Activated CD4-positive, alpha-beta memory T cell treated with anti-CD3 and anti-CD28 coated beads, Interleukin-2, amount 10 ng/mL, durations not matched to agents 7 days and 5 days (primary cell): ENCODE measurements around the gene ELP1. TPM values are rescaled to one million over a fixed set of nuclear protein-coding genes. Genes with fewer than 3 reads are reported as not detected.
"Not testable (repeated sequence)": the region's sequence is repeated elsewhere in the genome, so short reads cannot be mapped to it uniquely, and the experiment has no call there.

Experiments used
- CTCF ChIA-PET: fragments of 350-600 bp; sonication (Branson Sonifier 250); formaldehyde crosslinking; loops from one replicate; lab custom pipeline; 2021; ENCODE audit warnings: antibody characterized with exemption, inconsistent platforms; lab: Charles Lee
- POLR2A ChIA-PET: fragments of 350-600 bp; sonication (Branson Sonifier 250); formaldehyde crosslinking; loops from one replicate; lab custom pipeline; 2021; ENCODE audit warnings: antibody characterized with exemption; lab: Charles Lee
- DNase-seq: peaks from one replicate; pipeline ENCODE4 v3.0.0-alpha.2; 2020
- H3K27ac Mint-ChIP-seq: one replicate; pipeline ENCODE4 v1.8.0; 2021; ENCODE audit warnings: mild to moderate bottlenecking, mixed read lengths
- H3K27me3 Mint-ChIP-seq: one replicate; pipeline ENCODE4 v1.8.0; 2021; ENCODE audit warnings: mixed read lengths
- H3K36me3 Mint-ChIP-seq: one replicate; pipeline ENCODE4 v1.8.0; 2021; ENCODE audit warnings: low read depth, mixed read lengths
- H3K4me1 Mint-ChIP-seq: one replicate; pipeline ENCODE4 v1.8.0; 2021; ENCODE audit warnings: mixed read lengths
- H3K4me3 Mint-ChIP-seq: one replicate; pipeline ENCODE4 v1.8.0; 2021; ENCODE audit warnings: mild to moderate bottlenecking, mixed read lengths
- H3K9me3 Mint-ChIP-seq: one replicate; pipeline ENCODE4 v1.8.0; 2021; ENCODE audit warnings: mixed read lengths
- total RNA-seq, 2 experiments: library from RNA; stranded (reverse); gene quantifications; one replicate each; pipeline ENCODE4 v1.2.3, GENCODE V29; 2021

The ELP1 gene
- total RNA-seq, 2 experiments from 2014 or later = 19.9 to 21.6 TPM

DNA sequence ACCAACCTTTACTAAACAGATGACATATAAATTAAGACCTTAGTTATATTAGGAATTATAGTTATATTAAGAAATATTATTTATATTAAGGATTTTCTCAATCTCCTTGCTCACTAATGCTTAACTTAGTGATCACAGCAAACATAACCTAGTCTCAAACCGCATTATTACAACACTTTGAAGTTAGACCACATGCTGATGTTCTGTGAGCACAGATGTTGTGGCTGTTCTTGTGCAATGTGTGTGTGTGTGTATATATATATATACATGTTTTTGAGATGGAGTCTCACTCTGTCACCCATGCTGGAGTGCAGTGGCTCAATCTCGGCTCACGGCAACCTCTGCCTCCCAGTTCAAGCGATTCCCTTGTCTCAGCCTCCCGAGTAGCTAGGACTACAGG is 20.5 kb downstream of the ELP1 start:
- no peak overlapping the region for H3K27ac Mint-ChIP-seq
- CTCF ChIA-PET = no interaction called here
- POLR2A ChIA-PET = no interaction called here
- peaks cover 13% of the 10 kb centered on the region for H3K4me1 Mint-ChIP-seq
- H3K4me3 Mint-ChIP-seq = no peak overlapping the region
- H3K36me3 Mint-ChIP-seq = peaks cover 39% of the 10 kb centered on the region
- no peak for DNase-seq
- H3K9me3 Mint-ChIP-seq = no peaks in the 10 kb centered on the region
- H3K27me3 Mint-ChIP-seq = no peaks in the 10 kb centered on the region

GRCh38 chr9:108911820-108912219 is 22.1 kb downstream of the ELP1 start:
- Mint-ChIP-seq H3K27me3 (no peaks in the 10 kb centered on the region), H3K27ac (peak overlapping the region; percentile 7), H3K36me3 (peaks cover 41% of the 10 kb centered on the region), H3K4me1 (peaks cover 13% of the 10 kb centered on the region), H3K4me3 (no peak overlapping the region), H3K9me3 (no peaks in the 10 kb centered on the region)
- CTCF ChIA-PET = no interaction called here
- no peak for DNase-seq
- POLR2A ChIA-PET = no interaction called here

- H3K36me3 Mint-ChIP-seq = peaks cover 41% of the 10 kb centered on the region
- H3K27me3 Mint-ChIP-seq = no peaks in the 10 kb centered on the region
- ChIA-PET CTCF (interaction anchor here (1.8 kb wide), 1 partner anchor 13 kb away, joined by 4 read pairs; no protein-coding TSS in a partner anchor), POLR2A (no interaction called here)
- DNase-seq = no peak
- H3K4me3 Mint-ChIP-seq = no peak overlapping the region
- H3K27ac Mint-ChIP-seq = no peak overlapping the region
- peaks cover 13% of the 10 kb centered on the region for H3K4me1 Mint-ChIP-seq
- H3K9me3 Mint-ChIP-seq = no peaks in the 10 kb centered on the region
Observed at GRCh38 chr9:108910914-108911313, 23.0 kb downstream of the ELP1 start.

GRCh38 chr9:108910402-108910801 is 23.5 kb downstream of the ELP1 start:
- ChIA-PET POLR2A (no interaction called here), CTCF (interaction anchor here (1.8 kb wide), 1 partner anchor 12 kb away, joined by 4 read pairs; no protein-coding TSS in a partner anchor)
- peaks cover 13% of the 10 kb centered on the region for H3K4me1 Mint-ChIP-seq
- no peaks in the 10 kb centered on the region for H3K9me3 Mint-ChIP-seq
- H3K36me3 Mint-ChIP-seq = peaks cover 36% of the 10 kb centered on the region
- no peak overlapping the region for H3K4me3 Mint-ChIP-seq
- DNase-seq = no peak
- no peak overlapping the region for H3K27ac Mint-ChIP-seq
- no peaks in the 10 kb centered on the region for H3K27me3 Mint-ChIP-seq

DNA sequence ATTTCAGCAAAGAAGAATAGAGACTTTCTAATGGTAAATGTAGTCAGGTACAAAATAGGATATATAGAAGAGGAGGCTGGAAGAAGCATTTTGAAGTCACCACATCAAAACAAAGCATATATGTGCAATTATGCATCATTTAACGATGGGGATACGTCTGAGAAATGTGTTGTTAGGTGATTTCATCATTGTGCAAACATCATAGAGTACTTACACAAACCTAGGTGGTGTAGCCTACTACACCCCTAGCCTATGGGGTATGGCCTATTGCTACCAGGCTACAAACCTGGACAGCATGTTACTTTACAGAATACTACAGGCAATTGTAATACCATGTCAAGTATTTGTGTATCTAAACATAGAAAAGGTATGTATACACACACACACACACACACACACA is 28.4 kb downstream of the ELP1 start:
- Mint-ChIP-seq H3K36me3 (peaks cover 49% of the 10 kb centered on the region), H3K4me1 (peaks cover 2% of the 10 kb centered on the region), H3K27ac (no peak overlapping the region), H3K9me3 (no peaks in the 10 kb centered on the region), H3K4me3 (no peak overlapping the region), H3K27me3 (no peaks in the 10 kb centered on the region)
- POLR2A ChIA-PET = no interaction called here
- DNase-seq = no peak
- CTCF ChIA-PET = no interaction called here

- H3K9me3 Mint-ChIP-seq = no peaks in the 10 kb centered on the region
- H3K27me3 Mint-ChIP-seq = no peaks in the 10 kb centered on the region
- H3K27ac Mint-ChIP-seq = no peak overlapping the region
- H3K4me1 Mint-ChIP-seq = peaks cover 2% of the 10 kb centered on the region
- peaks cover 49% of the 10 kb centered on the region for H3K36me3 Mint-ChIP-seq
- H3K4me3 Mint-ChIP-seq = no peak overlapping the region
- ChIA-PET CTCF (interaction anchor here (0.7 kb wide), 1 partner anchor 216 kb away, joined by 3 read pairs; no protein-coding TSS in a partner anchor), POLR2A (no interaction called here)
- no peak for DNase-seq
Observed at GRCh38 chr9:108904161-108904560, 29.8 kb downstream of the ELP1 start.

DNA sequence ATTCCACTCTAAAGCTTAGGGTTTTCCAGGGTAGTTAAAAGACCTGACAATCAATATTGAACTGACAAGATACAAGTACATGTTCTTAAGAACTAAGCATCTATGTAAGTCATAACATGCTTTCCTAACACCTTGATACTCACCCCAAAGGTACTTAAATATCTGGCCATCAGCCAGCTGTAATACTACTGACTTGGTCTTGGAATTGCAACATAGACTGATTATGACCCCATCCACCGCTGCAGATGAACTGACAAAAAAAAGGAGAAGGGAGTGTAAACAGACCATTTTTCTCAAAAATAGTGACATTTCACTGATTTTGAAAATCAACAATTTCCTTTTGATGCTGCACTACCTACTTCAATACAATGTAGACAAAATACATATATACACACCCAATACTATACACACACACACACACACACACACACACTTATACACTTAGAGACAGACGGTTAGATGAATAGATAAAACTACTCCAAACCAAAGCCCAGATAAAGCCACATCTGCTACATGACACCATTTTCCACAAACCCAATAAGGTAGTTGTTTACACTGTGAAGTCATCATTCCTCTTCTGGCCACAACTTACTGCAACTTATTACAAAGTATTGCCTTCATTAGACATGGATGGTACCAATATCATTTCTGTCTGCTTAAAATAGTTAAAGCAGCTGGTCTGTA is 30.4 kb downstream of the ELP1 start:
- ChIA-PET CTCF (no interaction called here), POLR2A (no interaction called here)
- H3K27ac Mint-ChIP-seq = no peak overlapping the region
- no peak overlapping the region for H3K4me3 Mint-ChIP-seq
- H3K4me1 Mint-ChIP-seq = peaks cover 2% of the 10 kb centered on the region
- H3K36me3 Mint-ChIP-seq = peaks cover 47% of the 10 kb centered on the region
- H3K27me3 Mint-ChIP-seq = no peaks in the 10 kb centered on the region
- H3K9me3 Mint-ChIP-seq = no peaks in the 10 kb centered on the region
- DNase-seq = no peak

DNA sequence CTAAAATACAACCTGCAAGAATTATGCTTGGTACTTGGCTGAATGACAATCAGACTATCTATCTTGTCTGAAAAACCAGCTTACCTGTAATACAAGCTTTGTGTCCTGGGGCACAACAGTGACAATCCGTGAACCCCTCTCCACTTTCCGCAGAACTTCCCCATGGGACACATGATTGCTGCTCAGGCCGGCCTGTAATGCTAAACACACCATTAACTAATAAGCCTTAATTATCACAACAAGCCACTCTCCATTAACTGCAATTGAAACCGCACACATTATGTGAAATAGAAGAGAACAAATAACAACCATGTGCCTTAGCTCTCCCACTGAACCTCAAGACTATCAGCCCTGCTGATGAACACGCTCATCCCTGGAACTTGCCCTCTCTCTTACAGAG is 33.7 kb downstream of the ELP1 start:
- no peak for DNase-seq
- Mint-ChIP-seq H3K36me3 (peaks cover 55% of the 10 kb centered on the region), H3K27ac (no peak overlapping the region), H3K4me1 (peaks cover 2% of the 10 kb centered on the region), H3K9me3 (no peaks in the 10 kb centered on the region), H3K27me3 (no peaks in the 10 kb centered on the region), H3K4me3 (no peak overlapping the region)
- POLR2A ChIA-PET = no interaction called here
- CTCF ChIA-PET = interaction anchor here (0.7 to 1.0 kb wide), 2 partner anchors 54 kb away, joined by 3 read pairs; no protein-coding TSS in a partner anchor

- H3K4me3 Mint-ChIP-seq, H3K9me3 Mint-ChIP-seq, H3K4me1 Mint-ChIP-seq, H3K27ac Mint-ChIP-seq, POLR2A ChIA-PET, DNase-seq, H3K27me3 Mint-ChIP-seq: not testable (repeated sequence)
- H3K36me3 Mint-ChIP-seq = peaks cover 54% of the 10 kb centered on the region
- CTCF ChIA-PET = interaction anchor here (0.7 to 1.2 kb wide), 3 partner anchors 11 to 55 kb away, joined by 3 to 4 read pairs (median 3); no protein-coding TSS in a partner anchor
Observed at GRCh38 chr9:108899023-108899695, 34.8 kb downstream of the ELP1 start.

DNA sequence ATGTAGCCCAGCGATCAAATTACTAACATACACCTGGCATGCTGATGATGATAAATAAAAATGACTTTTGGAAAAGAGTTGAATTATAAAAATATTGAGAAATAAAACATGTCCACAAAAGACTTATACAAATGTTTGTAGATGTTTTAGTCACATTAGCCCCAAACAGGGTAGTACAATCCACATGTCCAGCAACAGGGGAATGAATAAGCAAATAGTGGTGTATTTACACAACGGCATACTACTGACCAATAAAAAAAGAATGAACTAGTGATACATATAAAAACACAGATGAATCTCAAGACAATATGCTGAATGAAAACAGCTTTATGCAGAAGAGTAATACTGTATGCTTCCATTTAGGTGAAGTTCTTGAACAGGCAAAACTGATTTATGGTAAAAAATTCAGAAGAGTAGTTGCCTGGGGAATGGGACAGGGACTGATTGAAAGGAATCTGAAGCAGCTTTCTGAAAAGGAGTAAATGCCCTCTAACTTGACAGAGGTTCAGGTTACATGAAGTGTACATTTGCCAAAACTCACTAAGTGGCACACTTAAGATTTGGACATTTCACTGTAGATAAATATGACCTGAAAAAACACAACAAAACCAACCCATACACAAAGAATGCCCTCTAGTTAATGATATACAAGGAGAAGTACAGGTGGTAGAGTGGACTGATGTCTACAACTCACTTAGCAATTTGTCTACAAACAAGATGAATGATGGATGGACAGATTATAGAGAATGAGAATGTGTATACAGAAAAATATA is 36.4 kb downstream of the ELP1 start:
- H3K4me3 Mint-ChIP-seq = no peak overlapping the region
- DNase-seq = no peak

DNA sequence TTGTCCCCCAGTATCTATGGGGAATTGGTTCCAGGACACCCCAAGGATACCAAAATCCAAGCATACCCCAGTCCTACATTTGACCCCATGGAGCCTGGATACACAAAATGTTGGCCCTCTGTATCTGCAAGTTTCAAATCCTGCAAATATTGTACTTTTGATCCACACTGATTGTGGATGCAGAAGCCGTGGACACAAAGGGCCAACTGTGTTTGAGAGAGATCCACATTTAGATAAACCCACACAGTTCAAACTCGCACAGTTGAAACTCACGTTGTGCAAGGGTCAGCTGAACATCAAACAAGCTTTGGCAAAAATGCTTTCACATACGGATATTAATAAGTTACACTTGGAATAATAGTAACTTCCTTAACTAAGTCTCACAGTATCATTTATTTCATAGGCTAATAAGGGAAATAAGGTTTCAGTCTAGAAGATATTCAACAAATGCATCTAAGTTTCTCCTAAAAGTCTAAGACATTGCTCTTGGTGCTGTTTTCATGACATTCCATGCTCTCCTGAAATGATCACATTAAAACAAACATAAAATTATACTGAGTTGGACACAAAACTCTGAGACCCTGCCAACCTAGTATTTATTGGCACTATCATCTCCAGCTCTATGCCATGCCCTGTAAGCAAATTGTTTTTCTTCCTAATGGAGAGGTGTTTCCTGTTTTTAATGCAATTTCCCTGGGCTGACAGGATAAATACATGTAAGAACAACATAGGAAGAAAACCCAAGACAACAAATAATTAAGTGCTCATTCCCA is 39.5 kb downstream of the ELP1 start:
- no peaks in the 10 kb centered on the region for H3K27me3 Mint-ChIP-seq
- POLR2A ChIA-PET = no interaction called here
- CTCF ChIA-PET = no interaction called here
- peaks cover 51% of the 10 kb centered on the region for H3K36me3 Mint-ChIP-seq
- H3K27ac Mint-ChIP-seq = no peak overlapping the region
- H3K4me1 Mint-ChIP-seq = no peaks in the 10 kb centered on the region
- no peak for DNase-seq
- H3K9me3 Mint-ChIP-seq = no peaks in the 10 kb centered on the region
- no peak overlapping the region for H3K4me3 Mint-ChIP-seq

More for the DNA sequence above, 36.4 kb downstream of the ELP1 start:
- CTCF ChIA-PET = interaction anchor here (0.8 to 1.2 kb wide), 2 partner anchors 12 to 57 kb away, joined by 3 to 4 read pairs; no protein-coding TSS in a partner anchor
- Mint-ChIP-seq H3K9me3 (no peaks in the 10 kb centered on the region), H3K27ac (no peak overlapping the region), H3K4me1 (no peaks in the 10 kb centered on the region), H3K36me3 (peaks cover 45% of the 10 kb centered on the region), H3K27me3 (no peaks in the 10 kb centered on the region)
- POLR2A ChIA-PET = no interaction called here

DNA sequence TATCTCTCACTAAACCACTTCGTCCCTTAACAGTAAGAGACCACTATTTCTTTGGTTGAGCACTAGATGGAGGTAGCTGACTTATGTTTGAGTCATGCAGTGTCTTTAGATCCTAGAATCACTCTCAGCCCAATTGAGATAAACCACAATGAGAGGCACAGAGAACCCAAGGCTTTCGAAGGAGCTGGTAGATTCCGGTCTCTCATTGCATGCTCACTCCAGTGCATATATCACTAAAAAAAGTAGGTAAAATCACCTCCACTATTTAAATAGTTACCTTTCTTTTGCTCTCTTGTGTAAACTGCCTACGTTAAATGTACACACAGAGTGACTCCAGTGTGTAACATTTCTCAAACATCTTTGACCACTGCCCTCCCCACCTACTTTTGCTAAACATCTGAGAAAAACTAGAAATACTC is 44.3 kb downstream of the ELP1 start:
- ChIA-PET CTCF (interaction anchor here (0.5 kb wide), 1 partner anchor 13 kb away, joined by 3 read pairs; no protein-coding TSS in a partner anchor), POLR2A (no interaction called here)
- Mint-ChIP-seq H3K4me3 (no peak overlapping the region), H3K36me3 (peaks cover 41% of the 10 kb centered on the region), H3K27me3 (no peaks in the 10 kb centered on the region), H3K27ac (no peak overlapping the region), H3K9me3 (no peaks in the 10 kb centered on the region), H3K4me1 (peaks cover 6% of the 10 kb centered on the region)
- no peak for DNase-seq
